HL-60 (cell line): ENCODE data around the gene RASSF8.
A peak's percentile ranks its signal among the peaks of the same experiment; 100 is the strongest.

Experiments
- DNase-seq, 2 experiments: peaks; one replicate each; pipeline ENCODE4 v3.0.0-alpha.2; 2010 to 2020; ENCODE audit warnings: low read depth in 1 of 2, low spot score in 1 of 2
- H3K27ac ChIP-seq: fragments of 250-450 bp; sonication (Bioruptor Pico); replicated peaks from 2 replicates; pipeline ENCODE4 v1.5.1; 2020; ENCODE audit warnings: mild to moderate bottlenecking, moderate library complexity
- H3K27me3 ChIP-seq: fragments of 250-450 bp; sonication (Bioruptor Pico); 2 replicates; pipeline ENCODE4 v1.5.1; 2021; ENCODE audit warnings: mild to moderate bottlenecking, moderate library complexity; ENCODE audit not compliant: insufficient read depth, poor library complexity, severe bottlenecking
- H3K4me3 ChIP-seq: replicated peaks from 2 replicates; pipeline ENCODE4 v1.5.1; 2011; ENCODE audit warnings: mild to moderate bottlenecking, control low read depth, low read length; ENCODE audit not compliant: insufficient read depth
- CTCF ChIP-seq: IDR thresholded peaks from one replicate; pipeline ENCODE4 v1.5.1; 2011; ENCODE audit warnings: low read length, control low read depth, inconsistent platforms; ENCODE audit not compliant: insufficient read depth
- GABPA ChIP-seq: IDR thresholded peaks from 2 replicates; pipeline ENCODE4 v1.6.1; 2012; ENCODE audit warnings: low read depth
- POLR2AphosphoS5 ChIP-seq: IDR thresholded peaks from 2 replicates; pipeline ENCODE4 v1.6.1; 2012; ENCODE audit warnings: low read depth
- REST ChIP-seq: IDR thresholded peaks from 2 replicates; pipeline ENCODE4 v1.6.1; 2012; ENCODE audit warnings: low read depth; ENCODE audit not compliant: insufficient replicate concordance
- SPI1 ChIP-seq: IDR thresholded peaks from 2 replicates; pipeline ENCODE4 v1.6.1; 2012; ENCODE audit warnings: low read depth, mild to moderate bottlenecking, borderline replicate concordance

RASSF8 gene

GRCh38 chr12:26125400-26126339 is 167.2 kb downstream of the RASSF8 start:
- TF ChIP-seq POLR2AphosphoS5 (no peak), SPI1 (no peak), CTCF (no peak), GABPA (no peak), REST (no peak)
- DNase-seq: peak in 1 of 2 experiments; percentile 48
- Histone ChIP-seq H3K27me3 (peaks cover 39% of the 10 kb centered on the region), H3K27ac (no peak overlapping the region), H3K4me3 (peak overlapping the region; percentile 54)

- Histone ChIP-seq H3K27me3 (peaks cover 35% of the 10 kb centered on the region), H3K27ac (no peak overlapping the region), H3K4me3 (peak overlapping the region; percentile 54)
- DNase-seq: peak in 1 of 2 experiments; percentile 73
- TF ChIP-seq CTCF (no peak), SPI1 (peak; percentile 55; the same call in 1 of the 2 replicates), REST (no peak), POLR2AphosphoS5 (no peak), GABPA (no peak)
Measured at GRCh38 chr12:26126340-26127284, 168.1 kb downstream of the RASSF8 start.

GRCh38 chr12:26127404-26127803 is 168.9 kb downstream of the RASSF8 start:
- Histone ChIP-seq H3K4me3 (no peak overlapping the region), H3K27ac (no peak overlapping the region), H3K27me3 (peaks cover 32% of the 10 kb centered on the region)
- no peak for DNase-seq
- no peak for TF ChIP-seq POLR2AphosphoS5
- no peak for TF ChIP-seq CTCF
- TF ChIP-seq SPI1: no peak
- TF ChIP-seq GABPA: no peak
- TF ChIP-seq REST: no peak
